Kidney (tissue), 14 donors: ENCODE measurements around the gene ANXA1. TPM values are rescaled to one million over a fixed set of nuclear protein-coding genes. Genes with fewer than 3 reads are reported as not detected.

ENCODE experiments used
- DNase-seq, 5 donors: peaks; one replicate each; pipeline ENCODE4 v3.0.0-alpha.2; 2013 to 2020
- FAIRE-seq: peaks from 2 replicates; lab custom pipeline; 2012; peaks lifted over from hg19 to GRCh38; lab: Jason Lieb, UNC
- H3K27ac ChIP-seq, 2 donors: one replicate each; pipeline ENCODE4 v1.7.0; 2013; ENCODE audit warnings: low read depth in 2 of 2, low read length in 2 of 2, inconsistent platforms in 1 of 2
- H3K27me3 ChIP-seq: one replicate; pipeline ENCODE4 v1.7.1; 2013; ENCODE audit warnings: low read length, inconsistent platforms; ENCODE audit not compliant: control insufficient read depth, insufficient read depth
- H3K36me3 ChIP-seq, 3 donors: one replicate each; pipeline versions ENCODE4 v1.7.0 to v1.7.1; 2013; ENCODE audit warnings: low read length in 3 of 3, control low read depth in 1 of 3, inconsistent platforms in 1 of 3; ENCODE audit not compliant: insufficient read depth in 3 of 3, control insufficient read depth in 2 of 3
- H3K4me1 ChIP-seq, 3 donors: one replicate each; pipeline versions ENCODE4 v1.7.0 to v1.7.1; 2013; ENCODE audit warnings: low read length in 3 of 3, inconsistent platforms in 1 of 3, low read depth in 1 of 3; ENCODE audit not compliant: control insufficient read depth in 2 of 3, insufficient read depth in 2 of 3
- H3K4me3 ChIP-seq, 3 donors: one replicate each; pipeline versions ENCODE4 v1.7.0 to v1.8.1; 2013; ENCODE audit warnings: low read length in 3 of 3, control low read depth in 1 of 3, inconsistent platforms in 1 of 3
- H3K9ac ChIP-seq, 3 donors: one replicate each; pipeline versions ENCODE4 v1.7.0 to v1.7.1; 2013; ENCODE audit warnings: low read length in 3 of 3, control low read depth in 1 of 3, inconsistent platforms in 1 of 3
- H3K9me3 ChIP-seq, 3 donors: one replicate each; pipeline versions ENCODE4 v1.7.0 to v1.7.1; 2013; ENCODE audit warnings: low read length in 3 of 3, control low read depth in 1 of 3, inconsistent platforms in 1 of 3; ENCODE audit not compliant: control insufficient read depth in 2 of 3, insufficient read depth in 1 of 3
- intact Hi-C: fragments of 100-400 bp; cut with DNase I; formaldehyde crosslinking; loops from one replicate; pipeline ENCODE4 v1.11.1; 2022
- polyA plus RNA-seq: library from polyadenylated mRNA; stranded (reverse); fragments of 350-450 nt; fragmentation: Illumina TruSeq; extraction: RNeasy Lipid Tissue Mini Kit (QIAGEN cat#74804); gene quantifications from one replicate; pipeline ENCODE4 v1.2.3, GENCODE V29; 2014; ENCODE audit warnings: low read depth, low replicate concordance; ENCODE audit not compliant: insufficient read depth
- total RNA-seq: library from RNA; stranded (reverse); fragmentation: NEBNext Ultra II Directional; extraction: Animal tissue kit (Norgen Biotek cat#: 25700); gene quantifications from one replicate; pipeline ENCODE4 v1.2.1, GENCODE V29; 2021
- TF ChIP-seq, protein P1 (sequence below): IDR thresholded peaks from 3 replicates; pipeline ENCODE4 v1.5.1; 2012; ENCODE audit warnings: mild to moderate bottlenecking, moderate library complexity, borderline replicate concordance; ENCODE audit not compliant: insufficient read depth; ENCODE audit errors: extremely low read depth
- donor health status: control.
- donor health status: control.
- donor health status: control.
- donor health status: control.
- donor health status: control.
- donor health status: DM: yes; HTN: yes; CAD: no.
- donor health status: Normal renal cell carcinoma (clear cell type).

Gene ANXA1
- total and polyA plus RNA-seq, 2 donors from 2014 or later: 65.2 to 250 TPM

DNA sequence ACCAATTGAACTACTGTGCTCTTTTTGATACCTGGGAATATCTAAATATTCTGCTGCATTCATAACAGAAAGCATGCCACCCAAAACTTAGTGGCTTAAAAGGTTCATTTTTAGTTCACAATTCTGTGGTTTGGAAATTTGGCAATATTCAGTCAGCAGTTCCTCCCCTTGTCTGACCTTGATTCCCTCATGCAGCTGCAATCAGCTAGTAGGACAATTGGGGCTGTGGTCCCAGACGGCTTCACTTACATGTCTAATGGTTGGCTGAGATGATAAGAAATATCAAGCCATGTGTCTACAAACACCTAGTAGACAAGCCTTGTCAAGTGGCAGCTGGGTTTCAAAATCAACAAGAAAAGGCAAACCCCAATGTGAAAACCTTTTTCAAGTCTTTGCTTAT is 51.3 kb downstream of the ANXA1 start:
- Histone ChIP-seq H3K9ac (no peak overlapping the region), H3K4me1 (no peaks in the 10 kb centered on the region), H3K36me3 (no peaks in the 10 kb centered on the region), H3K27me3 (no peaks in the 10 kb centered on the region), H3K9me3 (no peaks in the 10 kb centered on the region), H3K27ac (no peak overlapping the region), H3K4me3 (no peak overlapping the region)
- TF ChIP-seq, protein P1, sequence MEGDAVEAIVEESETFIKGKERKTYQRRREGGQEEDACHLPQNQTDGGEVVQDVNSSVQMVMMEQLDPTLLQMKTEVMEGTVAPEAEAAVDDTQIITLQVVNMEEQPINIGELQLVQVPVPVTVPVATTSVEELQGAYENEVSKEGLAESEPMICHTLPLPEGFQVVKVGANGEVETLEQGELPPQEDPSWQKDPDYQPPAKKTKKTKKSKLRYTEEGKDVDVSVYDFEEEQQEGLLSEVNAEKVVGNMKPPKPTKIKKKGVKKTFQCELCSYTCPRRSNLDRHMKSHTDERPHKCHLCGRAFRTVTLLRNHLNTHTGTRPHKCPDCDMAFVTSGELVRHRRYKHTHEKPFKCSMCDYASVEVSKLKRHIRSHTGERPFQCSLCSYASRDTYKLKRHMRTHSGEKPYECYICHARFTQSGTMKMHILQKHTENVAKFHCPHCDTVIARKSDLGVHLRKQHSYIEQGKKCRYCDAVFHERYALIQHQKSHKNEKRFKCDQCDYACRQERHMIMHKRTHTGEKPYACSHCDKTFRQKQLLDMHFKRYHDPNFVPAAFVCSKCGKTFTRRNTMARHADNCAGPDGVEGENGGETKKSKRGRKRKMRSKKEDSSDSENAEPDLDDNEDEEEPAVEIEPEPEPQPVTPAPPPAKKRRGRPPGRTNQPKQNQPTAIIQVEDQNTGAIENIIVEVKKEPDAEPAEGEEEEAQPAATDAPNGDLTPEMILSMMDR: no peak
- no peak for FAIRE-seq
- intact Hi-C loops: no loop called here
- DNase-seq: no peak

DNA sequence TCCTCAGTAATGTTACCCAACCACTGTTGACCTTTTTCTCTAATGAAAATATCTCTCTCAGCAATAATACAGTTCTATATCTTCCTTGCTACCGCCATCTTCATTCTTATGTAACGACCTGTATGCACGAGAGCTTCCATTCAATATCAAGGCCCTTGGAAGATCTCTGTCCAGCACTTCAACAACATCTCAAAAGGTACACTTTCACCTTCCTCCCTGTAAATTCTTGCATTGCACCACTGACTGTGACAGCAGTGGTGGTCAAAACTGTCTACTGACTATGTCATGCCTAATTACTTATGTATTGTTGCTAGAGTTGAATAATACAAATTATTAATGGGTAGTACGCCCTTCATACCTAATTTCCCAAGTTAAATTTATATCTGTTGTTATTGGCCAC is 53.3 kb downstream of the ANXA1 start:
- Histone ChIP-seq H3K4me3 (no peak overlapping the region), H3K27me3 (no peaks in the 10 kb centered on the region), H3K9ac (no peak overlapping the region), H3K36me3 (no peaks in the 10 kb centered on the region), H3K9me3 (no peaks in the 10 kb centered on the region), H3K4me1 (no peaks in the 10 kb centered on the region), H3K27ac (no peak overlapping the region)
- TF ChIP-seq, protein P1: no peak
- DNase-seq: no peak
- intact Hi-C loops: no loop called here
- FAIRE-seq: no peak

DNA sequence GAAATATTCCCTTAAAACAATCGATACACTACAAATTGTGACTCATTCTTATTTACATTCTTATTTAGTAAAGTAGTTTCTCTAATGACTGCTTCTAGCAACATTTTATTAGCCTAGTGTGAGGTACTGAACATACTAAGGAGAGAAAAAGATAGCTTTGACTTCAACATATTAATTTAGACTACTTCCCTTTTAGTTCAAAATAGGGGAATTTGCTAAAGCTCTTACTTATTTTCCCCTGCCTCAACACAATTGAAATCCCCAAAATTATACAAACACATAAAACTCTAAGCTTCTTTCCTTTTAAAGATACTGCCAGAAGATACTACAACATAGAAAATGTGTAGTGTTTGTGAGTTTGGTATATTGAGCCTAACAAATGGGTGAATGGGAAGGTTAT is 55.2 kb downstream of the ANXA1 start:
- Histone ChIP-seq H3K4me1 (no peaks in the 10 kb centered on the region), H3K27me3 (no peaks in the 10 kb centered on the region), H3K27ac (no peak overlapping the region), H3K4me3 (no peak overlapping the region), H3K9me3 (no peaks in the 10 kb centered on the region), H3K36me3 (no peaks in the 10 kb centered on the region), H3K9ac (no peak overlapping the region)
- DNase-seq: no peak
- intact Hi-C loops: no loop called here
- TF ChIP-seq, protein P1: no peak
- no peak for FAIRE-seq
